ENCODE data around the gene E2F2. TPM values are rescaled to one million over a fixed set of nuclear protein-coding genes. Genes with fewer than 3 reads are reported as not detected.

Gene E2F2
- total and polyA plus RNA-seq, 2 of the 13 experiments (the other 11 are each of a cell fraction or from before 2014, with no cell fraction given), result 0.65 to 6.6 TPM

GRCh38 chr1:23472351-23473036, 58.5 kb downstream of the E2F2 start (continued):
- TF ChIP-seq PAXIP1 (CRISPR knock-in tag; conservative IDR thresholded peaks at IDR 0.05), result peak; percentile 53; the same call in 1 of the 2 replicates
- no peak for TF ChIP-seq REXO4 (CRISPR knock-in tag; IDR thresholded peaks at IDR 0.05; ENCODE audit: borderline replicate concordance)
- no peak for TF ChIP-seq DBP (CRISPR knock-in tag; IDR thresholded peaks at IDR 0.05; ENCODE audit: not compliant biosample characterization)
- TF ChIP-seq AHR (CRISPR knock-in tag; IDR thresholded peaks at IDR 0.05), result no peak
- TF ChIP-seq CREB1 (IDR thresholded peaks at IDR 0.05), result no peak
- no peak for TF ChIP-seq CREB1 (CRISPR knock-in tag; IDR thresholded peaks at IDR 0.05)
- TF ChIP-seq ZNF280D (CRISPR knock-in tag; IDR thresholded peaks at IDR 0.05), result no peak
- TF ChIP-seq NFE2L2 (IDR thresholded peaks at IDR 0.05; ENCODE audit: low read length), result no peak
- no peak for TF ChIP-seq ISX (CRISPR knock-in tag; conservative IDR thresholded peaks at IDR 0.05)
- no peak for TF ChIP-seq ZNF788 (CRISPR knock-in tag; IDR thresholded peaks at IDR 0.05; ENCODE audit: borderline replicate concordance)
- TF ChIP-seq ZBTB21 (CRISPR knock-in tag; IDR thresholded peaks at IDR 0.05), result no peak
- TF ChIP-seq RCOR2 (CRISPR knock-in tag; IDR thresholded peaks at IDR 0.05), result peak; percentile 49; the same call in 1 of the 2 replicates
- TF ChIP-seq ZNF629 (CRISPR knock-in tag; conservative IDR thresholded peaks at IDR 0.05), result peak; percentile 50; the same call in 1 of the 2 replicates
- TF ChIP-seq IRX3 (CRISPR knock-in tag; IDR thresholded peaks at IDR 0.05; ENCODE audit: borderline replicate concordance, low read depth), result no peak
- TF ChIP-seq ZMYM3 (CRISPR knock-in tag; IDR thresholded peaks at IDR 0.05), result peak; percentile 84
- TF ChIP-seq ZNF160 (CRISPR knock-in tag; IDR thresholded peaks at IDR 0.05), result no peak
- TF ChIP-seq BORCS8-MEF2B (CRISPR knock-in tag; IDR thresholded peaks at IDR 0.05), result no peak
- TF ChIP-seq, protein P1, sequence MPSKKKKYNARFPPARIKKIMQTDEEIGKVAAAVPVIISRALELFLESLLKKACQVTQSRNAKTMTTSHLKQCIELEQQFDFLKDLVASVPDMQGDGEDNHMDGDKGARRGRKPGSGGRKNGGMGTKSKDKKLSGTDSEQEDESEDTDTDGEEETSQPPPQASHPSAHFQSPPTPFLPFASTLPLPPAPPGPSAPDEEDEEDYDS (CRISPR knock-in tag; IDR thresholded peaks at IDR 0.05), result no peak
- TF ChIP-seq, protein P2, sequence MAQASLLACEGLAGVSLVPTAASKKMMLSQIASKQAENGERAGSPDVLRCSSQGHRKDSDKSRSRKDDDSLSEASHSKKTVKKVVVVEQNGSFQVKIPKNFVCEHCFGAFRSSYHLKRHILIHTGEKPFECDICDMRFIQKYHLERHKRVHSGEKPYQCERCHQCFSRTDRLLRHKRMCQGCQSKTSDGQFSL (CRISPR knock-in tag; IDR thresholded peaks at IDR 0.05), result no peak

Measured in HepG2 (cell line).